GM19193 (cell line): ENCODE measurements around the gene PRAF2.
A peak's percentile ranks its signal among the peaks of the same experiment; 100 is the strongest.

Experiments
- POLR2A ChIP-seq: IDR thresholded peaks from 4 replicates; pipeline ENCODE4 v1.6.1; 2011; ENCODE audit not compliant: insufficient read depth, insufficient read length; ENCODE audit errors: extremely low read depth

PRAF2 gene

DNA sequence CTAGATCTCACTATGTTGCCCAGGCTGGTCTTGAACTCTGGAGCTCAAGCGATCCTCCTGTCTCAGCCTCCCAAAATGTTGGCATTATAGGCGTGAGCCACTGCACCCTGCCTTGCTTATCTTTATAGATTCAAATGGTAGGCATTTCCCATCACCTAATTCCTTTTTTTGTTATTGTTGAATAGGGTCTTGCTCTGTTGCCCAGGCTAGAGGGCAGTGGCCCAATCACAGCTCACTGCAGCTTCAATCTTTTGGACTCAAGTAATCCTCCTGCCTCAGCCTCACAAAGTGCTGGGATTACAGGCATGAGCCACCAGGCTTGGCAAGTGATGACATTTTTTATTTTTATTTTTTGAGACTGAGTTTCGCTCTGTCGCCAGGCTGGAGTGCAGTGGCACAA, 22.6 kb upstream of the PRAF2 start:
- no peak for TF ChIP-seq POLR2A

DNA sequence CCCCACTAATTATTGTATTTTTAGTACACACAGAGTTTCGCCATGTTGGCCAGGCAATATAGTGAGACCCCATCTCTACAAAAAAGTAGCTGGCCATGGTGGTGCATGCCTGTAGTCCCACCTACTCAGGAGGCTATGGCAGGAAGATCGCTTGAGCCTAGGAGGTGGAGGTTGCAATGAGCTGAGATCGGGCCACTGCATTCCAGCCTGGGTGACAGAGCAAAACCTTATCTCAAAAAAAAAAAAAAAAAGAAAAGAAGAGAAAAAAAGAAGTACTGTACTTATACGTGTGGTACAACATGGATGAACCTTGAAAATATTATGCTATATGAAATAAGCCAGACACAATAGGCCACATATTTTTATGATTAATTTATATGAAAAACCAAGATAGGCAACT, 15.8 kb upstream of the PRAF2 start:
- no peak for TF ChIP-seq POLR2A

GRCh38 chrX:49082271-49082871, 8.6 kb upstream of the PRAF2 start:
- no peak for TF ChIP-seq POLR2A

- peak; percentile 55 for TF ChIP-seq POLR2A
These were observed 6.0 kb upstream of the PRAF2 start, which contains the start of gene WDR45 for GRCh38 chrX:49079489-49080428. Gene WDR45, minus strand, starts transcription at chrX:49079887. Its CDS starts 1,792 bp downstream, at chrX:49078095.

DNA sequence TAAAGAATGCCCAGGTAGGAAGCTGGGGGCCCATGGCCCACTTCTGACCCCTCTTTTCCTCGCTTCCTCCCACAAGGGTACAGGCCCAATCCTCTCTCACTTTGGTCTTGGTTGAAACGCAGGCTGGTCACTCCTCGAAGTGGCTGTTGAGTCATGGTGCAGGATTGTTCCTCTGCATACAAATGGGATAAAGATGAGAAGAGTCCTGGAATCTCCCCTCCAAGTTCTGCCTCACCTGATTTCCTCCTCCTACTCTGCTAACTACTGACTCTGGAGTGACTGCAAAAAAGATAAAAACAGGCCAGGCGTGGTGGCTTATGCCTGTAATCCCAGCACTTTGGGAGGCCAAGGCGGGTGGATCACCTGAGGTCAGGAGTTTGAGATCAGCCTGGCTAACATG, 4.1 kb upstream of the PRAF2 start:
- TF ChIP-seq POLR2A = no peak

GRCh38 chrX:49075347-49075746, 1.5 kb upstream of the PRAF2 start:
- no peak for TF ChIP-seq POLR2A

- no peak for TF ChIP-seq POLR2A
These were observed 1.1 kb downstream of the PRAF2 start for GRCh38 chrX:49072712-49073095.

- TF ChIP-seq POLR2A = no peak
These were observed 1.7 kb downstream of the PRAF2 start for GRCh38 chrX:49071877-49072711.

- no peak for TF ChIP-seq POLR2A
These were observed 2.8 kb downstream of the PRAF2 start for GRCh38 chrX:49070988-49071387.

- no peak for TF ChIP-seq POLR2A
These were observed 4.8 kb downstream of the PRAF2 start for GRCh38 chrX:49069038-49069437.

GRCh38 chrX:49067285-49068120, 6.3 kb downstream of the PRAF2 start:
- no peak for TF ChIP-seq POLR2A

GRCh38 chrX:49066690-49067089, 7.1 kb downstream of the PRAF2 start:
- TF ChIP-seq POLR2A = no peak

- no peak for TF ChIP-seq POLR2A
These were observed 7.5 kb downstream of the PRAF2 start for GRCh38 chrX:49066278-49066677.

- no peak for TF ChIP-seq POLR2A
These were observed 9.1 kb downstream of the PRAF2 start for GRCh38 chrX:49064735-49065134.

- TF ChIP-seq POLR2A = no peak
These were observed 9.5 kb downstream of the PRAF2 start for GRCh38 chrX:49064303-49064702.

GRCh38 chrX:49063715-49064114, 10.1 kb downstream of the PRAF2 start:
- no peak for TF ChIP-seq POLR2A
